ENCODE results near the gene OR2Y1.
"Not testable (repeated sequence)": the region's sequence is repeated elsewhere in the genome, so short reads cannot be mapped to it uniquely, and the experiment has no call there.

OR2Y1 gene

GRCh38 chr5:180777475-180777874 is 37.6 kb upstream of the OR2Y1 start:
- Histone ChIP-seq H2AFZ (ENCODE audit: low read depth, low read length) (no peak overlapping the region), H3K36me3 (ENCODE audit: insufficient read depth, low read length) (no peaks in the 10 kb centered on the region)

GRCh38 chr5:180776376-180776775 is 36.5 kb upstream of the OR2Y1 start:
- Histone ChIP-seq H3K4me1 (ENCODE audit: insufficient read depth, low read length) (no peaks in the 10 kb centered on the region), H3K9me3 (ENCODE audit: low read length) (no peaks in the 10 kb centered on the region), H3K27me3 (ENCODE audit: insufficient read depth, low read length) (no peaks in the 10 kb centered on the region), H3K36me3 (ENCODE audit: insufficient read depth, low read length) (no peaks in the 10 kb centered on the region), H2AFZ (ENCODE audit: low read depth, low read length) (no peak overlapping the region), H3K4me3 (ENCODE audit: low read length) (no peak overlapping the region)

More at GRCh38 chr5:180777475-180777874, 37.6 kb upstream of the OR2Y1 start:
- Histone ChIP-seq H3K9me3 (ENCODE audit: low read length) (no peaks in the 10 kb centered on the region), H3K4me1 (ENCODE audit: insufficient read depth, low read length) (no peaks in the 10 kb centered on the region), H3K27me3 (ENCODE audit: insufficient read depth, low read length) (no peaks in the 10 kb centered on the region), H3K4me3 (ENCODE audit: low read length) (no peak overlapping the region)

- Histone ChIP-seq H2AFZ (ENCODE audit: low read depth, low read length) (no peak overlapping the region), H3K9me3 (ENCODE audit: low read length) (no peaks in the 10 kb centered on the region), H3K36me3 (ENCODE audit: insufficient read depth, low read length) (no peaks in the 10 kb centered on the region), H3K4me1 (ENCODE audit: insufficient read depth, low read length) (no peaks in the 10 kb centered on the region), H3K4me3 (ENCODE audit: low read length) (no peak overlapping the region), H3K27me3 (ENCODE audit: insufficient read depth, low read length) (no peaks in the 10 kb centered on the region)
These were observed 35.8 kb upstream of the OR2Y1 start for GRCh38 chr5:180775624-180776023.

GRCh38 chr5:180771839-180772238 is 32.0 kb upstream of the OR2Y1 start:
- H3K27me3 ChIP-seq (ENCODE audit: insufficient read depth, low read length), result no peaks in the 10 kb centered on the region
- no peaks in the 10 kb centered on the region for H3K9me3 ChIP-seq (ENCODE audit: low read length)
- H3K36me3 ChIP-seq (ENCODE audit: insufficient read depth, low read length), result no peaks in the 10 kb centered on the region
- H2AFZ ChIP-seq (ENCODE audit: low read depth, low read length), result no peak overlapping the region
- H3K4me1 ChIP-seq (ENCODE audit: insufficient read depth, low read length), result no peaks in the 10 kb centered on the region
- H3K4me3 ChIP-seq (ENCODE audit: low read length), result no peak overlapping the region

GRCh38 chr5:180769821-180770220 is 30.0 kb upstream of the OR2Y1 start:
- Histone ChIP-seq H2AFZ (ENCODE audit: low read depth, low read length) (no peak overlapping the region), H3K27me3 (ENCODE audit: insufficient read depth, low read length) (no peaks in the 10 kb centered on the region), H3K36me3 (ENCODE audit: insufficient read depth, low read length) (no peaks in the 10 kb centered on the region), H3K9me3 (ENCODE audit: low read length) (no peaks in the 10 kb centered on the region), H3K4me1 (ENCODE audit: insufficient read depth, low read length) (no peaks in the 10 kb centered on the region), H3K4me3 (ENCODE audit: low read length) (no peak overlapping the region)

GRCh38 chr5:180755601-180756000 is 15.7 kb upstream of the OR2Y1 start:
- H3K27me3 ChIP-seq (ENCODE audit: insufficient read depth, low read length), result peaks cover 2% of the 10 kb centered on the region
- H3K36me3 ChIP-seq (ENCODE audit: insufficient read depth, low read length), result no peaks in the 10 kb centered on the region
- H2AFZ ChIP-seq (ENCODE audit: low read depth, low read length), result no peak overlapping the region
- H3K9me3 ChIP-seq (ENCODE audit: low read length), result no peaks in the 10 kb centered on the region
- H3K4me1 ChIP-seq (ENCODE audit: insufficient read depth, low read length), result no peaks in the 10 kb centered on the region
- no peak overlapping the region for H3K4me3 ChIP-seq (ENCODE audit: low read length)

- Histone ChIP-seq H3K4me3 (ENCODE audit: low read length) (no peak overlapping the region), H3K4me1 (ENCODE audit: insufficient read depth, low read length) (no peaks in the 10 kb centered on the region), H2AFZ (ENCODE audit: low read depth, low read length) (no peak overlapping the region), H3K27me3 (ENCODE audit: insufficient read depth, low read length) (peaks cover 17% of the 10 kb centered on the region), H3K9me3 (ENCODE audit: low read length) (no peaks in the 10 kb centered on the region), H3K36me3 (ENCODE audit: insufficient read depth, low read length) (no peaks in the 10 kb centered on the region)
These were observed 4.4 kb upstream of the OR2Y1 start for GRCh38 chr5:180744253-180744652.

GRCh38 chr5:180742727-180743126 is 2.9 kb upstream of the OR2Y1 start:
- Histone ChIP-seq H3K36me3 (ENCODE audit: insufficient read depth, low read length) (no peaks in the 10 kb centered on the region), H3K4me3 (ENCODE audit: low read length) (no peak overlapping the region), H3K27me3 (ENCODE audit: insufficient read depth, low read length) (peaks cover 16% of the 10 kb centered on the region), H3K9me3 (ENCODE audit: low read length) (no peaks in the 10 kb centered on the region), H3K4me1 (ENCODE audit: insufficient read depth, low read length) (no peaks in the 10 kb centered on the region), H2AFZ (ENCODE audit: low read depth, low read length) (no peak overlapping the region)

- not testable (repeated sequence) for H3K36me3 ChIP-seq (ENCODE audit: insufficient read depth, low read length); H3K9me3 ChIP-seq (ENCODE audit: low read length); H3K4me1 ChIP-seq (ENCODE audit: insufficient read depth, low read length); H2AFZ ChIP-seq (ENCODE audit: low read depth, low read length); H3K4me3 ChIP-seq (ENCODE audit: low read length)
- peaks cover 14% of the 10 kb centered on the region for H3K27me3 ChIP-seq (ENCODE audit: insufficient read depth, low read length)
These were observed 1.1 kb upstream of the OR2Y1 start for GRCh38 chr5:180740953-180741352.

GRCh38 chr5:180739271-180739670 is 587 bp downstream of the OR2Y1 start:
- no peaks in the 10 kb centered on the region for H3K9me3 ChIP-seq (ENCODE audit: low read length)
- H3K27me3 ChIP-seq (ENCODE audit: insufficient read depth, low read length), result peaks cover 3% of the 10 kb centered on the region
- H2AFZ ChIP-seq (ENCODE audit: low read depth, low read length), result no peak overlapping the region
- no peaks in the 10 kb centered on the region for H3K36me3 ChIP-seq (ENCODE audit: insufficient read depth, low read length)
- no peaks in the 10 kb centered on the region for H3K4me1 ChIP-seq (ENCODE audit: insufficient read depth, low read length)
- no peak overlapping the region for H3K4me3 ChIP-seq (ENCODE audit: low read length)

GRCh38 chr5:180736536-180736935 is 3.3 kb downstream of the OR2Y1 start:
- no peaks in the 10 kb centered on the region for H3K9me3 ChIP-seq (ENCODE audit: low read length)
- H3K27me3 ChIP-seq (ENCODE audit: insufficient read depth, low read length), result peaks cover 4% of the 10 kb centered on the region
- no peaks in the 10 kb centered on the region for H3K4me1 ChIP-seq (ENCODE audit: insufficient read depth, low read length)
- H3K4me3 ChIP-seq (ENCODE audit: low read length), result no peak overlapping the region
- no peak overlapping the region for H2AFZ ChIP-seq (ENCODE audit: low read depth, low read length)
- H3K36me3 ChIP-seq (ENCODE audit: insufficient read depth, low read length), result no peaks in the 10 kb centered on the region

- peaks cover 3% of the 10 kb centered on the region for H3K27me3 ChIP-seq (ENCODE audit: insufficient read depth, low read length)
- H3K9me3 ChIP-seq (ENCODE audit: low read length), result no peaks in the 10 kb centered on the region
- H3K4me1 ChIP-seq (ENCODE audit: insufficient read depth, low read length), result peaks cover 3% of the 10 kb centered on the region
- H3K36me3 ChIP-seq (ENCODE audit: insufficient read depth, low read length), result no peaks in the 10 kb centered on the region
- no peak overlapping the region for H2AFZ ChIP-seq (ENCODE audit: low read depth, low read length)
- H3K4me3 ChIP-seq (ENCODE audit: low read length), result no peak overlapping the region
These were observed 14.9 kb downstream of the OR2Y1 start for GRCh38 chr5:180724944-180725343.

- no peak overlapping the region for H3K4me3 ChIP-seq (ENCODE audit: low read length)
- no peak overlapping the region for H2AFZ ChIP-seq (ENCODE audit: low read depth, low read length)
- no peaks in the 10 kb centered on the region for H3K36me3 ChIP-seq (ENCODE audit: insufficient read depth, low read length)
- H3K27me3 ChIP-seq (ENCODE audit: insufficient read depth, low read length), result peaks cover 3% of the 10 kb centered on the region
- H3K9me3 ChIP-seq (ENCODE audit: low read length), result no peaks in the 10 kb centered on the region
- H3K4me1 ChIP-seq (ENCODE audit: insufficient read depth, low read length), result peaks cover 3% of the 10 kb centered on the region
These were observed 15.9 kb downstream of the OR2Y1 start for GRCh38 chr5:180723936-180724335.

- H3K27me3 ChIP-seq (ENCODE audit: insufficient read depth, low read length), result peaks cover 5% of the 10 kb centered on the region
- no peaks in the 10 kb centered on the region for H3K36me3 ChIP-seq (ENCODE audit: insufficient read depth, low read length)
- peaks cover 3% of the 10 kb centered on the region for H3K4me1 ChIP-seq (ENCODE audit: insufficient read depth, low read length)
- H3K9me3 ChIP-seq (ENCODE audit: low read length), result no peaks in the 10 kb centered on the region
- H2AFZ ChIP-seq (ENCODE audit: low read depth, low read length), result no peak overlapping the region
- no peak overlapping the region for H3K4me3 ChIP-seq (ENCODE audit: low read length)
These were observed 19.4 kb downstream of the OR2Y1 start for GRCh38 chr5:180720486-180720885.
